K562 treated with DMSO at 1 percent for 4 hours (cell line): Measurements from ENCODE around the gene ARL16. TPM values are rescaled to one million over a fixed set of nuclear protein-coding genes. Genes with fewer than 3 reads are reported as not detected.

Source experiments
- total RNA-seq: library from RNA; unstranded; fragments of 300-600 nt; gene quantifications from 2 replicates; pipeline ENCODE4 v1.2.3, GENCODE V29; 2022; ENCODE audit not compliant: insufficient read depth

ARL16 gene
- 25.4 and 27.2 TPM in 2 replicates for total RNA-seq

GRCh38 chr17:81683584-81684441 is at the start of gene ARL16, which contains the start of gene HGS:
Gene ARL16, minus strand, starts transcription at chr17:81683797. Its CDS starts 44 bp downstream, at chr17:81683753.
Gene HGS, plus strand, starts transcription at chr17:81684011. Its CDS starts 56 bp downstream, at chr17:81684067.

GRCh38 chr17:81711814-81712467 is 28.3 kb upstream of the ARL16 start, which contains the start of gene SLC25A10:
Gene SLC25A10, plus strand, starts transcription at chr17:81712284. Its CDS starts 143 bp downstream, at chr17:81712427.

DNA sequence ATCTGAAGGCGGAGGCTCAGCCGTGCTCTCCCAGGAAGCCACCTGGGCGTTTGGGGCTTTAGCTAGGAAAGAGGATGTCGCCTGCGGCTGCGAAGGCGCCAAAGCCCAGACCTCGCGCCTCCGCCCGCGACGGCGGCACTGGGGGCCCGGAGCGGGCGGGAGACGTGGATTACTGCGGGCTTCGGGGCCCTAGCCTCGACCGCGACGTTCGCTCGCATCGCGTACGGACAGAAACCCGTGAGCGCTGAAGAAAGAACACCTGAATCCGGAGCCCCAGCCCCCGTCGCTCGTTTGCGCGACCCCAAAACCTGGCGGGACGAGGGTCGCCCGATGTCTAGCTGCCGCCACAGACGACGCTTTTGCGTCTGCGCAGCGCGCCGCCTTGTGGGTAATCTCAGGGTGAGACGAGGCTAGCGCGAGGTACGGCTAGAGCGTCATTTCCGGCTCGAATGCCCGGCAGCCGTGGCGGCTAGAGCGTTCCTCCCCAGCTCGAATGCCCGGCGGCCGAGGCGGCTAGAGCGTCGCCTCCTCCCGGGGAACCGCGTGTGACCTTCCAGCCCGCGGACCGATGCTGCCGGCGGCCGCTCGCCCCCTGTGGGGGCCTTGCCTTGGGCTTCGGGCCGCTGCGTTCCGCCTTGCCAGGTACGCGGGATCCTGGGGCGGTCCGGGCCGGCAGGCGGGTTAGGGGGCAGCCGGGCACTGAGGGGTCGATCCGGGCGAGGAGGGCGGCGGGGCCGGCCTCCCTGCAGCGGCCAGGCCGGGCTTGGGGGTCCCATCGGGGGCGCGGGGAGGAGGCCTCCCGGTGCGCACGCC is 19.5 kb upstream of the ARL16 start, which contains the start of gene MRPL12:
Gene MRPL12 (plus strand): TSS at position 434 of the 813 bp plus-strand sequence. CDS start 135 bp downstream, at position 569.

GRCh38 chr17:81666342-81667191 is 17.0 kb downstream of the ARL16 start, which contains the start of the genes CCDC137 and OXLD1:
Gene CCDC137, plus strand, starts transcription at chr17:81666737. Its CDS starts 30 bp downstream, at chr17:81666767.
Gene OXLD1, minus strand, starts transcription at chr17:81666605. Its CDS starts 28 bp downstream, at chr17:81666577.

GRCh38 chr17:81656118-81656743 is 27.4 kb downstream of the ARL16 start, which contains the start of gene PDE6G:
Gene PDE6G, minus strand, starts transcription at chr17:81656542. Its CDS starts 3,237 bp downstream, at chr17:81653305.

DNA sequence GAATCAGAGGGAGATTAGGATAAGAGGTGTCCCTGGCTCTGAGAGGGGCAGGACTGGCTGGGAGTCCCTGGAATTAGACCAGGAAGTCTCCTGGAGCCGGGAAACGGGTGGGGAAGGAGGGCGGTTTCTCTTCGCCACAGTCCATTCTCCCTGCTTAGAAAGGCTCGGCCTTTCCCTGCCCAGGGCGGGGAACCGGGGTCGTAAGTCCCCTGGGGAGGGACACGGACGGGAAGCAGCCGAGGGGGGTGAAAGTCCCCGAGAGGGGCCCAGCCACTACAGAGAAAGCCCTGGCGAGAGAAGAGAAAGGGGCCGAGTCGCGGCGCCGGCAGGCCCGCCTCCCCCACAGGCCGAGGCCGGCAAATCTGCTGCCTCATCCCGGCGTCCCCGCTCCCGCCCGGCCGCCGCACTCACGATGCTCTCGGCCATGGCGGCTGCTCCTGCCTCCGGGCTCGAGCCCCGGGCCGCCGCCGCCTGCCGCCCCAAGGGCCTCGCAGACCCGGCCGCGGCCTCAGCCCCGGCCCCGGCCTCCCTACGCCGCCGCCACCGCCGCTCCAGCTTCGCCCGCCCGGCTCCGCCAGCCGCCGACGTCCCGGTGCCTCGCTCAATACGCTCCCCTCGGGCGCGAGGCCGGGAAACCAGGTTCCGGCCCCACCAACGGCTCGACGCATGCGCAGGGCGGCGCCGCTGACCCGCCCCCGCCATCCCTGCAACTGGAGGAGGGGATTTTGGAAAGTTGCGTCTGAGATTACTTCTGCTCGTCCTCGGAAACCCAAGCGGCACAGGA is 46.9 kb downstream of the ARL16 start, which contains the start of the genes NPLOC4 and TSPAN10:
Gene NPLOC4 (minus strand): TSS at position 608 of the 784 bp plus-strand sequence. CDS start 182 bp downstream, at position 426.
Gene TSPAN10 (plus strand): TSS at position 692 of the 784 bp plus-strand sequence. CDS start 5,217 bp downstream, outside the sequence.

Other genes starting within 250 kb of the ARL16 start
- gene ACTG1, start 171.0 kb downstream of the ARL16 start, total RNA-seq, result 1,873 and 2,081 TPM in 2 replicates
- not detected in 2 replicates for gene FSCN2, start 155.4 kb downstream of the ARL16 start, total RNA-seq
- gene FAAP100, start 131.4 kb downstream of the ARL16 start, total RNA-seq, result 13.8 and 14.7 TPM in 2 replicates
- 96.3 and 121 TPM in 2 replicates for gene NPLOC4, start 46.7 kb downstream of the ARL16 start, total RNA-seq
- gene TSPAN10, start 46.6 kb downstream of the ARL16 start, total RNA-seq, result 0.47 and 0.97 TPM in 2 replicates
- not detected in 2 replicates for gene PDE6G, start 27.3 kb downstream of the ARL16 start, total RNA-seq
- 68.0 and 74.2 TPM in 2 replicates for gene OXLD1, start 17.2 kb downstream of the ARL16 start, total RNA-seq
- gene CCDC137, start 17.1 kb downstream of the ARL16 start, total RNA-seq, result 31.8 and 43.8 TPM in 2 replicates
- gene HGS, start 214 bp upstream of the ARL16 start, total RNA-seq, result 116 and 118 TPM in 2 replicates
- 103 and 114 TPM in 2 replicates for gene MRPL12, start 19.6 kb upstream of the ARL16 start, total RNA-seq
- 51.4 and 52.8 TPM in 2 replicates for gene SLC25A10, start 28.5 kb upstream of the ARL16 start, total RNA-seq
- gene GCGR, start 120.4 kb upstream of the ARL16 start, total RNA-seq, result not detected in 2 replicates
- 105 and 145 TPM in 2 replicates for gene MCRIP1, start 149.5 kb upstream of the ARL16 start, total RNA-seq
- 0.64 TPM in 1 of 2 replicates, not detected in the other for gene PPP1R27, start 151.3 kb upstream of the ARL16 start, total RNA-seq
- gene P4HB, start 176.7 kb upstream of the ARL16 start, total RNA-seq, result 890 and 899 TPM in 2 replicates
- 224 and 227 TPM in 2 replicates for gene ARHGDIA, start 187.5 kb upstream of the ARL16 start, total RNA-seq
- gene ALYREF, start 207.8 kb upstream of the ARL16 start, total RNA-seq, result 137 TPM in 2 replicates
- gene ANAPC11, start 207.9 kb upstream of the ARL16 start, total RNA-seq, result 407 and 464 TPM in 2 replicates
- gene NPB, start 218.4 kb upstream of the ARL16 start, total RNA-seq, result 5.4 and 6.4 TPM in 2 replicates
- gene PCYT2, start 227.6 kb upstream of the ARL16 start, total RNA-seq, result 64.0 and 70.6 TPM in 2 replicates
- gene SIRT7, start 234.4 kb upstream of the ARL16 start, total RNA-seq, result 39.9 and 50.2 TPM in 2 replicates
- gene MAFG, start 243.9 kb upstream of the ARL16 start, total RNA-seq, result 53.0 and 64.9 TPM in 2 replicates